ENCODE measurements around the gene POMZP3.
"Not testable (repeated sequence)": the region's sequence is repeated elsewhere in the genome, so short reads cannot be mapped to it uniquely, and the experiment has no call there.

POMZP3 gene

GRCh38 chr7:76612232-76612631, 14.8 kb downstream of the POMZP3 start:
- peak; percentile 36 for ATAC-seq (ENCODE audit: low read depth)
- Histone ChIP-seq H3K36me3 (ENCODE audit: low read depth) (peaks cover 12% of the 10 kb centered on the region), H3K27ac (ENCODE audit: poor library complexity, severe bottlenecking) (peak overlapping the region; percentile 41)
- not testable (repeated sequence) for H3K4me1 ChIP-seq (ENCODE audit: insufficient read depth, poor library complexity, severe bottlenecking); H3K27me3 ChIP-seq (ENCODE audit: insufficient read depth, poor library complexity, severe bottlenecking); H3K4me3 ChIP-seq (ENCODE audit: severe bottlenecking); DNase-seq (ENCODE audit: low spot score); H3K9me3 ChIP-seq (ENCODE audit: severe bottlenecking)

GRCh38 chr7:76609864-76610263, 17.2 kb downstream of the POMZP3 start:
- not testable (repeated sequence) for H3K4me3 ChIP-seq (ENCODE audit: severe bottlenecking); H3K27ac ChIP-seq (ENCODE audit: poor library complexity, severe bottlenecking); H3K4me1 ChIP-seq (ENCODE audit: insufficient read depth, poor library complexity, severe bottlenecking); DNase-seq (ENCODE audit: low spot score); ATAC-seq (ENCODE audit: low read depth); H3K27me3 ChIP-seq (ENCODE audit: insufficient read depth, poor library complexity, severe bottlenecking); H3K9me3 ChIP-seq (ENCODE audit: severe bottlenecking); H3K36me3 ChIP-seq (ENCODE audit: low read depth)

GRCh38 chr7:76608469-76608868, 18.6 kb downstream of the POMZP3 start:
- not testable (repeated sequence) for H3K4me3 ChIP-seq (ENCODE audit: severe bottlenecking); H3K27ac ChIP-seq (ENCODE audit: poor library complexity, severe bottlenecking); ATAC-seq (ENCODE audit: low read depth); H3K36me3 ChIP-seq (ENCODE audit: low read depth); H3K27me3 ChIP-seq (ENCODE audit: insufficient read depth, poor library complexity, severe bottlenecking); H3K4me1 ChIP-seq (ENCODE audit: insufficient read depth, poor library complexity, severe bottlenecking); DNase-seq (ENCODE audit: low spot score); H3K9me3 ChIP-seq (ENCODE audit: severe bottlenecking)

- H3K9me3 ChIP-seq (ENCODE audit: severe bottlenecking); H3K36me3 ChIP-seq (ENCODE audit: low read depth); H3K4me3 ChIP-seq (ENCODE audit: severe bottlenecking); H3K27me3 ChIP-seq (ENCODE audit: insufficient read depth, poor library complexity, severe bottlenecking): not testable (repeated sequence)
- peak; percentile 58 for DNase-seq (ENCODE audit: low spot score)
- ATAC-seq (ENCODE audit: low read depth): peak; percentile 94
- H3K4me1 ChIP-seq (ENCODE audit: insufficient read depth, poor library complexity, severe bottlenecking): peaks cover 11% of the 10 kb centered on the region
- H3K27ac ChIP-seq (ENCODE audit: poor library complexity, severe bottlenecking): peak overlapping the region; percentile 65
Observed at GRCh38 chr7:76606027-76606426, 21.1 kb downstream of the POMZP3 start.

GRCh38 chr7:76600650-76601049, 26.4 kb downstream of the POMZP3 start:
- not testable (repeated sequence) for H3K4me3 ChIP-seq (ENCODE audit: severe bottlenecking); H3K36me3 ChIP-seq (ENCODE audit: low read depth); H3K9me3 ChIP-seq (ENCODE audit: severe bottlenecking); H3K27ac ChIP-seq (ENCODE audit: poor library complexity, severe bottlenecking); ATAC-seq (ENCODE audit: low read depth); DNase-seq (ENCODE audit: low spot score); H3K27me3 ChIP-seq (ENCODE audit: insufficient read depth, poor library complexity, severe bottlenecking)
- H3K4me1 ChIP-seq (ENCODE audit: insufficient read depth, poor library complexity, severe bottlenecking): peaks cover 16% of the 10 kb centered on the region

- H3K36me3 ChIP-seq (ENCODE audit: low read depth); H3K27ac ChIP-seq (ENCODE audit: poor library complexity, severe bottlenecking); H3K27me3 ChIP-seq (ENCODE audit: insufficient read depth, poor library complexity, severe bottlenecking); DNase-seq (ENCODE audit: low spot score); H3K4me3 ChIP-seq (ENCODE audit: severe bottlenecking); H3K9me3 ChIP-seq (ENCODE audit: severe bottlenecking): not testable (repeated sequence)
- peaks cover 16% of the 10 kb centered on the region for H3K4me1 ChIP-seq (ENCODE audit: insufficient read depth, poor library complexity, severe bottlenecking)
- ATAC-seq (ENCODE audit: low read depth): peak; percentile 57; the same call in 2 of the 3 replicates
Observed at GRCh38 chr7:76600116-76600482, 27.0 kb downstream of the POMZP3 start.

- DNase-seq (ENCODE audit: low spot score); H3K4me3 ChIP-seq (ENCODE audit: severe bottlenecking); H3K9me3 ChIP-seq (ENCODE audit: severe bottlenecking); H3K27me3 ChIP-seq (ENCODE audit: insufficient read depth, poor library complexity, severe bottlenecking); H3K36me3 ChIP-seq (ENCODE audit: low read depth): not testable (repeated sequence)
- peaks cover 16% of the 10 kb centered on the region for H3K4me1 ChIP-seq (ENCODE audit: insufficient read depth, poor library complexity, severe bottlenecking)
- peak; percentile 30; the same call in 1 of the 3 replicates for ATAC-seq (ENCODE audit: low read depth)
- H3K27ac ChIP-seq (ENCODE audit: poor library complexity, severe bottlenecking): peak overlapping the region; percentile 27
Observed at GRCh38 chr7:76598590-76599264, 28.4 kb downstream of the POMZP3 start.

GRCh38 chr7:76597288-76597687, 29.8 kb downstream of the POMZP3 start:
- H3K36me3 ChIP-seq (ENCODE audit: low read depth); H3K27ac ChIP-seq (ENCODE audit: poor library complexity, severe bottlenecking); H3K27me3 ChIP-seq (ENCODE audit: insufficient read depth, poor library complexity, severe bottlenecking); H3K4me3 ChIP-seq (ENCODE audit: severe bottlenecking); H3K9me3 ChIP-seq (ENCODE audit: severe bottlenecking); ATAC-seq (ENCODE audit: low read depth); DNase-seq (ENCODE audit: low spot score): not testable (repeated sequence)
- H3K4me1 ChIP-seq (ENCODE audit: insufficient read depth, poor library complexity, severe bottlenecking): peaks cover 16% of the 10 kb centered on the region

GRCh38 chr7:76592694-76593093, 34.4 kb downstream of the POMZP3 start:
- not testable (repeated sequence) for DNase-seq (ENCODE audit: low spot score)

GRCh38 chr7:76591602-76592304, 35.3 kb downstream of the POMZP3 start:
- not testable (repeated sequence) for ATAC-seq (ENCODE audit: low read depth); H3K36me3 ChIP-seq (ENCODE audit: low read depth); H3K9me3 ChIP-seq (ENCODE audit: severe bottlenecking); H3K4me3 ChIP-seq (ENCODE audit: severe bottlenecking); H3K27me3 ChIP-seq (ENCODE audit: insufficient read depth, poor library complexity, severe bottlenecking); H3K27ac ChIP-seq (ENCODE audit: poor library complexity, severe bottlenecking); DNase-seq (ENCODE audit: low spot score)
- H3K4me1 ChIP-seq (ENCODE audit: insufficient read depth, poor library complexity, severe bottlenecking): peaks cover 16% of the 10 kb centered on the region

More at GRCh38 chr7:76592694-76593093, 34.4 kb downstream of the POMZP3 start:
- not testable (repeated sequence) for H3K9me3 ChIP-seq (ENCODE audit: severe bottlenecking); ATAC-seq (ENCODE audit: low read depth); H3K27ac ChIP-seq (ENCODE audit: poor library complexity, severe bottlenecking); H3K36me3 ChIP-seq (ENCODE audit: low read depth); H3K4me3 ChIP-seq (ENCODE audit: severe bottlenecking); H3K4me1 ChIP-seq (ENCODE audit: insufficient read depth, poor library complexity, severe bottlenecking); H3K27me3 ChIP-seq (ENCODE audit: insufficient read depth, poor library complexity, severe bottlenecking)

GRCh38 chr7:76591033-76591432, 36.0 kb downstream of the POMZP3 start:
- H3K27me3 ChIP-seq (ENCODE audit: insufficient read depth, poor library complexity, severe bottlenecking); ATAC-seq (ENCODE audit: low read depth); H3K27ac ChIP-seq (ENCODE audit: poor library complexity, severe bottlenecking); DNase-seq (ENCODE audit: low spot score); H3K36me3 ChIP-seq (ENCODE audit: low read depth); H3K9me3 ChIP-seq (ENCODE audit: severe bottlenecking); H3K4me3 ChIP-seq (ENCODE audit: severe bottlenecking): not testable (repeated sequence)
- peaks cover 20% of the 10 kb centered on the region for H3K4me1 ChIP-seq (ENCODE audit: insufficient read depth, poor library complexity, severe bottlenecking)
